HG02885 (cell line): ENCODE data around the gene TEX53.

ENCODE experiments used
- ATAC-seq: cut with Tn5 transposase; IDR thresholded peaks from one replicate; pipeline ENCODE4 v1.9.1; 2021; ENCODE audit warnings: mild to moderate bottlenecking; ENCODE audit not compliant: unreplicated experiment, poor library complexity

TEX53 gene

GRCh38 chr9:114657705-114658104 lies at the start of gene TEX53:
TSS of gene TEX53 (minus strand) at chr9:114657805. CDS start at chr9:114657774, 31 bp downstream.
- no peak for ATAC-seq

GRCh38 chr9:114706711-114707110 lies 49.1 kb upstream of the TEX53 start:
- ATAC-seq = no peak

GRCh38 chr9:114701988-114702387 lies 44.4 kb upstream of the TEX53 start:
- no peak for ATAC-seq

- peak; percentile 48 for ATAC-seq
These were observed 40.3 kb upstream of the TEX53 start for GRCh38 chr9:114697951-114698351.

- ATAC-seq = peak; percentile 70
These were observed 39.4 kb upstream of the TEX53 start for GRCh38 chr9:114696814-114697544.

- ATAC-seq = no peak
These were observed 38.3 kb upstream of the TEX53 start for GRCh38 chr9:114695948-114696347.

- ATAC-seq = peak; percentile 55
These were observed 37.2 kb upstream of the TEX53 start for GRCh38 chr9:114694719-114695269.

GRCh38 chr9:114694146-114694545 lies 36.5 kb upstream of the TEX53 start:
- no peak for ATAC-seq

- no peak for ATAC-seq
These were observed 35.7 kb upstream of the TEX53 start for GRCh38 chr9:114693248-114693855.

- no peak for ATAC-seq
These were observed 34.3 kb upstream of the TEX53 start for GRCh38 chr9:114691956-114692295.

- ATAC-seq = peak; percentile 52
These were observed 33.7 kb upstream of the TEX53 start for GRCh38 chr9:114691046-114691955.

GRCh38 chr9:114690308-114690707 lies 32.7 kb upstream of the TEX53 start:
- no peak for ATAC-seq

GRCh38 chr9:114689813-114690212 lies 32.2 kb upstream of the TEX53 start:
- ATAC-seq = no peak

- no peak for ATAC-seq
These were observed 31.5 kb upstream of the TEX53 start for GRCh38 chr9:114688909-114689610.

GRCh38 chr9:114688379-114688778 lies 30.8 kb upstream of the TEX53 start:
- no peak for ATAC-seq

GRCh38 chr9:114687034-114687433 lies 29.4 kb upstream of the TEX53 start:
- no peak for ATAC-seq

- no peak for ATAC-seq
These were observed 28.3 kb upstream of the TEX53 start for GRCh38 chr9:114685951-114686350.

- ATAC-seq = no peak
These were observed 26.4 kb upstream of the TEX53 start for GRCh38 chr9:114684036-114684435.

GRCh38 chr9:114682846-114683245 lies 25.2 kb upstream of the TEX53 start:
- ATAC-seq = no peak
